Vein endothelial cell (primary cell): ENCODE measurements around the gene ROBO1. TPM values are rescaled to one million over a fixed set of nuclear protein-coding genes. Genes with fewer than 3 reads are reported as not detected.

Source experiments
- small RNA-seq: library from RNA; depleted of rRNA; stranded (forward); fragments of <200 nt; gene quantifications from one replicate; pipeline ENCODE3, GENCODE V24; 2012
- total RNA-seq: library from RNA; depleted of rRNA; stranded (reverse); fragments of >200 nt; gene quantifications from 2 replicates; pipeline ENCODE4 v1.2.3, GENCODE V29; 2012

ROBO1 gene
- 2.0 and 5.3 TPM in 2 replicates for total RNA-seq

DNA sequence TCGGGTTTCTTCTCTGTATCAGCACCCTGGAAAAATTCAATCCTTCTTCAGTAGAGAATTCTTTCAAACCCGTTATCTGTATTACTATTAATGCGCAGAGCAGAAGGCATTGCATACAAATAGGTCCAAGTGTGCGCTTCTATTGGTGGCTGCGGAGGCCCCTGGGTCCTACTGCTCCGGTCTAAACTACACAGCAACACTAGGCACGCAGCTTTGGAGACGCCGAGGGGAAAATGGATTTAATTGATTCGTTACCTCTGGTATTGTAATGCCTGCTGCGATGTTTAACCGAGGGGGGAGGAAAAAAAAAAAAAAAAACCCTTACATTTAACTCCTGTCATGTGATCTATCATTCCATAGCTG lies at the start of gene ROBO1:
ROBO1 (minus strand) TSS at position 94 of the 363 bp plus-strand sequence.

Small RNA genes lying within 50 kb of the gene (small RNA-seq; reads per million reads assigned to genes)
- gene MIR3923: not detected
- not detected for gene RN7SL751P
